Suppressor macrophage treated with lipopolysaccharide for 4 hours (primary cell): Measurements from ENCODE around the gene RAI1.

Experiments
- DNase-seq: peaks from one replicate; pipeline ENCODE4 v3.0.0-alpha.2; 2020

RAI1 gene

GRCh38 chr17:17737961-17738894, 57.0 kb downstream of the RAI1 start:
- no peak for DNase-seq

DNA sequence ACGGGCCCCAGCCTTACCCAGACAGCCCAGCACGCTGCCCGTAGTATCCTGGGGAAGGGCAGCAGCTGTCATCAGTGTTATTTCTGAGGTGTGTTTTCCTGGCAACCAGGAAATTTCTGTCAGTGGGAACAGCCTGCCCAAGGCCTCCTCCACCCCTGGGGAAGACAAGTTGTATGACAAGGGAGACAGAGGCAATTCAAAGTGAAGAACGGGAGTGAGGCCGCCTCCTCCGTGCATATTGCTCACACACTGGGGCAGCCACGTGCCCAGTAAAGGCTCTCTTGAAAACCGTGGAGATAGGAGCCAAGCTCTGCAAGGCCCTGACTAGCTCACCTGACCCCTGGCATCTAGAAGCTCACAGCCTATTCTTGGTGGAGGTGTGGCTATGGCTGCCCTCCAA, 57.6 kb downstream of the RAI1 start:
- DNase-seq = no peak

GRCh38 chr17:17739388-17740066, 58.3 kb downstream of the RAI1 start:
- no peak for DNase-seq

- no peak for DNase-seq
Observed at GRCh38 chr17:17740615-17741348, 59.5 kb downstream of the RAI1 start.

GRCh38 chr17:17741349-17742023, 60.2 kb downstream of the RAI1 start:
- no peak for DNase-seq

- DNase-seq = no peak
Observed at GRCh38 chr17:17742133-17742621, 60.9 kb downstream of the RAI1 start.

DNA sequence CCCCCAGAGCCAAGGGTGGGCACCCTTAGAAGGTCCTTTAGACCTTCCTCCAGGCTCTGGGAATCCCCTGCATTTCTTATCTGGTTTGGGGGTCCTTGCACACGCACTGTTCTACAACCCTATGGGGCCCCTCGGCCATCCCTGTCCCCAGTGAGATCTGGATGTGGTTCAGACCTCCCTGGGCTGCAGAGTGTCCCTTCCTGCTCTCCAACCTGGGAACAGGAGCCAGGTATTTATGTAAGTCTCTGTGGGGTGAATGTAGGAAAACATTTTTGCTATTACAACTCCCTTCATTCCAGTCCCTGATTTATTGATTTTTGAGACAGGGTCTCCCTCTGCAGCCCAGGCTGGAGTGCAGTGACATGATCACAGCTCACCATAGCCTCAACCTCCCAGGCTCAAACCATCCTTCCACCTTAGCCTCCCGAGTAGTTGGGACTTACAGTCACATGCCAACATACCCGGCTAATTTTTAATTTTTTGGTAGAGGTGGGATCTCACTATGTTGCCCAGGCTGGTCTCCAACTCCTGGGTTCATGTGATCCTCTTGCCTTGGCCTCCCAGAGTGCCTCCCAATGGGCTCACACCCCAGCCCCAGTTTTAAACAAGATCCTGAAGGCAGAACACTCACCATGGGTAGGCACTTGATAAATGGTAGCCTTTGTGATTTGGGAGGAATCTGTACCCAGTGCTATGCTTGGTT, 61.6 kb downstream of the RAI1 start:
- no peak for DNase-seq

DNA sequence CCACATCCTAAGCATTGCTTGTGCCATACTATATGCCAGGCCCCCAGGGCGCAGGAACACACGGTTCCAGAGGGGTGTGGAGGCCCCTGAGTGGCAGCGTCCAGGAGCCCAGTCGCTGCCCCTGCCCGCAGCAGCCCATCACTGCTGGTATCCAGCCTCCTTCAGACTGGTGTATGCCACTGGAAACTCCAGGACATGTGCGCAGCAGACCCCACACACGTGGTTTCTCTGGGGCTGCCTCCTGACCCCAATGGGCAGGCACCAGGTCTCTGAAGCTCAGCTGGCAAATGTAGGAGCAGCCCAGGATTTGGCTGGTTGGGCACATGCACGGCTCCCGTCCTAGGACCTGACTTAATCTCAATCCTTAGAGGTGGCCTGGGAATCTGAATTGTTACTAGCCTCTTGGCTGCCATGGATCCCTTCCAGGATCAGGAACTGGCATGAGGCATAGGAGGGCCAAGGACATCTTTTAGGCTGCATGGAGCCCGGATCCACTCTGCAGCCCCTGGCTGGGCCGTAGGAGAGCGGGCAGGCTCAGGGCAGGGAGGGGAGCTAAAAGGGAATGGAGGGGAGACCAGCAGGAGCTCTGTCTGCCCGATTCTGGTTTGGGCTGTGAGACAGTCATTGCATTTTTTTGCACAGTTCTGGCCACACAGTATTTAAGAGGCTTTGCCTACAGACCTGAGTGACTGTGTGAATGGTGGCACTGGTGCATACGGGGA, 62.3 kb downstream of the RAI1 start:
- DNase-seq = no peak

DNA sequence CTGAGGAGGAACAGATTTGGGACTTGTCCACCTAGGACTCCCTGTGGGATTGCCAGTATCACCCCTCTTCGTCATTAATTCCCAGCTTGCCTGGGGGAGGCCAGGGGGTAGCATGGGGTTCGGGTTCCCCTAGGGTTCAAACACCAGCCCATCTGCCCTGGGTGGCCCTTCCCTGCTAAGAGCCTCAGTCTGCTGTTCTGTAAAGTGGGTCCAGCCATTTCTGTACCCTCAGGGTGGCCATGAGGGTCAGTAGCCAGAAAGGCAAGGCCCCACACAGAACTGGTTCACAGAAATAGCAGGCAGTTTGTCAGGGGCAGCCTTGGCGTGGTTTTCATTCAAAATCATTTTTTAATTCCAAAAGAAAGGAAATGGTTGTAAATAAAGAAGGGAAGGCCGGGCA, 62.9 kb downstream of the RAI1 start:
- DNase-seq = no peak

- DNase-seq = no peak
Observed at GRCh38 chr17:17745476-17746455, 64.5 kb downstream of the RAI1 start.

DNA sequence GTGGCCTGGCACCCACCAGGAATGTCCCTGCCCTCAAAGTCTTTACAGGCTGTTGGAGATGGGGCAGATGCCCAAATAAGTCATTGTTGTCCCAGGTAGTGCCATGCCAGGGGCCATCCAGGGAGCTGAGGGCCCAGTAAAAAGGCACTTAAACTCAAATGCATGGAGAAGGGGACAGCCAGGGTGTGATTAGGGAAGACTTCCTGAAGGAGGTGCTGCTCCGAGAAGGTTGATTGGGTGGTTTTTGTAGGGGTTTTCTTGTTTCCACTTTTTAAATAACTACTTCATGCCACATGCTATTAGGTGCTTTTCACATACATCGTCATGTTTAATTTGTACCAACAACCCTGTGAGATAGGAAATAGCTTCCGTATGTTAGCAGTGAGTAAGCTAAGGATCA, 66.9 kb downstream of the RAI1 start:
- no peak for DNase-seq

GRCh38 chr17:17748604-17749003, 67.3 kb downstream of the RAI1 start:
- no peak for DNase-seq

DNA sequence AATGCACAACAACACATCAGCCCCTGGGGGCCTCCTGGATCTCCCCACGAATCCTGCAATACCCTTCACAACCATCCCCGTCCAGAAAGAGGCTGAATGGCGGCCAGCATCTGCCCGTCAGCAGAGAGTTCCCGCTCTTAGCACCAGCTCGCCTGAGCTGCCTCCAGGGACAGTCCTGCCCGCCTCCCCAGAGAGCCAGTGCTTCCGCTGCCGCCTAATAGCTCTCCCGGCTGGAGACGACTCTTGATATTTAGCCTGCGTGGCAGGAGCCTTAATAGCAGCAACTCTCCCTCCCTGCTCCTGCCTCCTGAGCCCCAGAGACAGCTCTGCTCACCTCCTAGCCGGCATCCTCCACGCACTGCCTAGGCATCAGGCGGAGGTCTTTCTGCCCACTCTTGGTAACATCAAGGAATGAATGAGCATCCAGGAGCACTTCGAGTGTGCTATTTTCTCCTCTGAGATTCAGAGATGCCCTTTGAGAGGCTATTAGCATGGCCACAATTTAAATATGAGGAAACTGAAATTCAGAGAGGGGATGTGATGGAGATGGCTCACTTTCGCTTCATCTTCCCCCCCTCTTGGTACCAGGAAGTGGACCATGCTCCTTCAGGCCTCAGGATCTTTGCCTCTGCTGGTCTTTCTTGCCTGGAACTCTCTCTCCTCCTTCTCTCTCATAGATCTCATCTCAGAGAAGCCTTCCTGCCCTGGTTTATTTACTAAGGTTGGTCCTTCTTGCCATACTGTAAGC, 67.9 kb downstream of the RAI1 start:
- peak; percentile 18 for DNase-seq

- peak; percentile 51 for DNase-seq
Observed at GRCh38 chr17:17749921-17750320, 68.7 kb downstream of the RAI1 start.

DNA sequence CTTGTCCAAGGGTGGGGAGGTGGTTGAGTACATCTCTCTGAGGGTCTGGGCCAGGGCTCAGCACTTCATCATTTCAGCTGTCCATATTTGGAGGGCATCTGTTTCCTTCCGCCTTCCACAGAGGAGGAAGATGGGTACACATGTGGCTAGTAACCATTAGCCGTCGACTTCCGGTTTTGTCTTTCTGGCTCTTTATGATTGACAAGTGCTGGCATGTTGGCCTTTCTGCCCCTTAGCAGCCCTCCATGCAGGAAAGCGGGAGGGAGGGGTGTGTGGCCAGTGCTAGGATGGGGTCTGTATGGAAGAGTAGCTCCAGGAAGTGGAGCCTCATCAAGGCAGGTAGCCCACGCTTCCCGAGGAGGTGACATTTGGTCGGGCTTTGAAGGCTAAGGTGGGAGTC, 69.6 kb downstream of the RAI1 start:
- peak; percentile 69 for DNase-seq

DNA sequence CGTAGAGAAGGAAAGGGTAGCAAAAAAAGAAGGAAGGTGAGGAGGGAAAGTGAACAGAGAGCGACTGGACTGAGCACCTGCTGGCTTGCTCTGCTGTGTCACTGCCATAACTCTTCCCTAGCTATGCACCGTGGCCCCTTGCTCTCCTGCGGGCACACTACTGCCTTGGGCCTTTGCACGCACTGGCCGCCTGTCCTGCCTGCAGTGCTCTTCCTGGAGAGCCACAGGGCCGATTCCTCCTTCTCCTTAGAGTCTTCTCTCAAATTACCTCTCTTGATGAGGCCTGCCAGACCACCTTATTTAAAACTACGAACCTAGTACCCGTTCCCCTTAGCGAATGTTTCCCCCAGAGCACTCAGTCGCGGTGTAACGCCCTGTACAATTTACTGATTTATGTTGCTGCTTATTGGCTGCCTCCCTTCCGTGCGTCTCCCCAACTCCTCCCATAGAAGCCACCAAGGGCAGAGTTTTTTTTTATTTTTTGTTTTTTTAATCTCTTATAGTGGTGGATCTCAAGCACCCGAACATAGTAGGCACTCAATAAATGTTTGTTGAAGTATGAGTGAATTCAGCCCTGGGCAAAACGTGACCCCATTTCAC, 70.3 kb downstream of the RAI1 start:
- DNase-seq = peak; percentile 9

DNA sequence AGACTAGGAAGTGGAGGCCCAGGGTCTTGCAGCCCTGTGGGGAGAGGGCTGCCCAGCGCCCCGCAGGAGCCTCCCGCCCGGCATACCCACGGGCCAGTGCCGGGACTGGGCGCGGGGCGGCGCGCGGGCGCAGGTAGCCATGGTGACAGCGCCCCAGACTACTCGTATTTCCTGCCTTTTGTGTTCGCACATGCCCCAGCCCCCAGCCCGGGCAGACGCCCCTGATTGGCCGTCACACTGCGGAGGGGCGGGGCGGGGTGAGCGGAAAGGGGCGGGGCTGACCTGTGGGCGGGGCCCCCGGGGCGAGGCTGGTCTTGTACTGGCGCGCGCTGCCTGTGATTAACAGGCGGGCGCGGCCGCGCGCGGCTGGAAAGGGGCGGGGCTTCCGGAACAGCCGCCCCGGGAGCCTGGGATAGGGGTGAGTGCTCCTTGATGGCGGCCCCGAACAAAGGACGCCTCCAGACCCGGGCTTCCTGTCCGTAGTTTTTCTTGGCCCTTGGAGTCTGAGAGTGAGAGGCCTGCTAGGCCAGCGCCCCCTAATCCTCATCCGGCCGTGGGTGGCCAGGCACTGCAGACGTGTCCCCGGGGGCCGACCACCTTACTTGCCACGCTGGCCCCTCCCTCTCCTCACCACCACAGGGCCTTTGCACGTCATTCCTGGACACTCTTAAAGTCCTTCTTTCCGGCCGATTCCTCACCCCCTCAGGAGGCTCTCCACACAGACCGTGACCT, 71.0 kb downstream of the RAI1 start:
- peak; percentile 98 for DNase-seq

- DNase-seq = no peak
Observed at GRCh38 chr17:17752821-17753321, 71.6 kb downstream of the RAI1 start.
